ENCODE results near the gene SLC26A9. TPM values are rescaled to one million over a fixed set of nuclear protein-coding genes. Genes with fewer than 3 reads are reported as not detected.
A peak's percentile ranks its signal among the peaks of the same experiment; 100 is the strongest.
"Not testable (repeated sequence)": the region's sequence is repeated elsewhere in the genome, so short reads cannot be mapped to it uniquely, and the experiment has no call there.

Gene SLC26A9
- total RNA-seq, 1 experiment from 2014 or later = not detected

DNA sequence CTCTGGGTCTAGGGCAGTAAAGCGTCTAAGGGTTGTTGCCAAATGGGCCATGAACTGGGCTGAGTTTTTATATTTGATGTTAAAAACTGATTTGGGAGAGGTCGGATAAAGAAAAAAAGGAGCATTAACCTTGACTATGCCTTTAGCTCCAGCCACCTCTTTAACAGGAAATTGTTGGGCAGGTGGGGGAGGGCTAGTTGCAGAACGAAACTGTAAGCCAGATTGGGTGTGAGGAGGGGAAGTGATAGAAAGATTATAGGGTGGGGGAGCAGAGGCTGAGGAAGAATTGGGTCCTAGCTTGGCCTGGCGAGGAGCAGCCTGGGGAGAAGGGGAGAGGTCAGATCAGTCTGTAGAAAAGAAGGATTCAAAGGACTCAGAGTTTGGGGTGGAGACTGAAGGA is 54.2 kb downstream of the SLC26A9 start:
- intact Hi-C loops (cut with micrococcal nuclease); POLR2A ChIA-PET (ENCODE audit: unreplicated experiment); H3K27me3 ChIP-seq (ENCODE audit: low read length); H3K79me2 ChIP-seq (ENCODE audit: low read length); H3K9me2 ChIP-seq (replicated peaks; ENCODE audit: low read length); H3K36me3 ChIP-seq (ENCODE audit: low read depth, low read length); DNase-seq; H3K9ac ChIP-seq (ENCODE audit: low read length); H3K4me3 ChIP-seq (ENCODE audit: low read length); H3K9me3 ChIP-seq (ENCODE audit: low read length); H4K20me1 ChIP-seq (ENCODE audit: low read length); CTCF ChIA-PET; ATAC-seq; H3K27ac ChIP-seq (ENCODE audit: low read length); H3F3A ChIP-seq (ENCODE audit: low read length, unreplicated experiment); H2AFZ ChIP-seq (ENCODE audit: low read length); BruUV-seq (replicated peaks): not testable (repeated sequence)
- peaks cover 16% of the 10 kb centered on the region for H3K4me1 ChIP-seq (ENCODE audit: insufficient read depth, low read length)
- H3K4me2 ChIP-seq (ENCODE audit: low read length) = peak overlapping the region; percentile 33; the same call in 1 of the 2 replicates

DNA sequence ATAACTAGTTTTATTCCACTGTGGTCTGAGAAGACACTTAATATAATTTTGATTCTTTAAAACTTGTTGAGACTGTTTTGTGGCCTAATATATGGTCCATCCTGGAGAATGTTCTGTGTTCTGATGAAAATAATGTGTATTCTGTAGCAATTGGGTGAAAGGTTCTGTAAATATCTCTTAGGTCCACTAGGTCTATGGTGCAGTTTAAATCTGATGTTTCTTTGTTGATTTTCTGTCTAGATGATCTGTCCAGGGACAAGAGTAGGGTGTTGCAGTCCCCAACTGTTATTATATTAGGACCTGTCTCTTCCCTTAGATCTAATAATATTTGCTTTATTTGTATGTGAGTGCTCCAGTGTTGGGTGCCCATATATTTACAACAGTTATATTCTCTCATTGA is 59.5 kb downstream of the SLC26A9 start:
- peaks cover under 1% of the 10 kb centered on the region; the same call in 1 of the 2 replicates for H3K4me1 ChIP-seq (ENCODE audit: insufficient read depth, low read length)
- no peak for DNase-seq
- CTCF ChIA-PET = no interaction called here
- H2AFZ ChIP-seq (ENCODE audit: low read length) = no peak overlapping the region
- no peaks in the 10 kb centered on the region for H3K79me2 ChIP-seq (ENCODE audit: low read length)
- no peak for TF ChIP-seq EZH2 (IDR thresholded peaks at IDR 0.05; ENCODE audit: low read length, unreplicated experiment)
- TF ChIP-seq EZH2phosphoT487 (IDR thresholded peaks at IDR 0.05; ENCODE audit: borderline replicate concordance, low read length) = no peak
- TF ChIP-seq, protein P1, sequence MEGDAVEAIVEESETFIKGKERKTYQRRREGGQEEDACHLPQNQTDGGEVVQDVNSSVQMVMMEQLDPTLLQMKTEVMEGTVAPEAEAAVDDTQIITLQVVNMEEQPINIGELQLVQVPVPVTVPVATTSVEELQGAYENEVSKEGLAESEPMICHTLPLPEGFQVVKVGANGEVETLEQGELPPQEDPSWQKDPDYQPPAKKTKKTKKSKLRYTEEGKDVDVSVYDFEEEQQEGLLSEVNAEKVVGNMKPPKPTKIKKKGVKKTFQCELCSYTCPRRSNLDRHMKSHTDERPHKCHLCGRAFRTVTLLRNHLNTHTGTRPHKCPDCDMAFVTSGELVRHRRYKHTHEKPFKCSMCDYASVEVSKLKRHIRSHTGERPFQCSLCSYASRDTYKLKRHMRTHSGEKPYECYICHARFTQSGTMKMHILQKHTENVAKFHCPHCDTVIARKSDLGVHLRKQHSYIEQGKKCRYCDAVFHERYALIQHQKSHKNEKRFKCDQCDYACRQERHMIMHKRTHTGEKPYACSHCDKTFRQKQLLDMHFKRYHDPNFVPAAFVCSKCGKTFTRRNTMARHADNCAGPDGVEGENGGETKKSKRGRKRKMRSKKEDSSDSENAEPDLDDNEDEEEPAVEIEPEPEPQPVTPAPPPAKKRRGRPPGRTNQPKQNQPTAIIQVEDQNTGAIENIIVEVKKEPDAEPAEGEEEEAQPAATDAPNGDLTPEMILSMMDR (conservative IDR thresholded peaks at IDR 0.05; ENCODE audit: low read depth, low read length) = no peak
- H3K27ac ChIP-seq (ENCODE audit: low read length) = no peak overlapping the region
- H3K36me3 ChIP-seq (ENCODE audit: low read depth, low read length) = no peaks in the 10 kb centered on the region
- H3K27me3 ChIP-seq (ENCODE audit: low read length) = no peaks in the 10 kb centered on the region
- intact Hi-C loops (cut with micrococcal nuclease) = no loop called here
- no peaks in the 10 kb centered on the region for H3F3A ChIP-seq (ENCODE audit: low read length, unreplicated experiment)
- no TSS peak for BruUV-seq (replicated peaks)
- H3K9me2 ChIP-seq (replicated peaks; ENCODE audit: low read length) = no peaks in the 10 kb centered on the region
- no peak overlapping the region for H3K4me3 ChIP-seq (ENCODE audit: low read length)
- H3K4me2 ChIP-seq (ENCODE audit: low read length) = no peak overlapping the region
- no peaks in the 10 kb centered on the region for H3K9me3 ChIP-seq (ENCODE audit: low read length)
- no peak for ATAC-seq
- POLR2A ChIA-PET (ENCODE audit: unreplicated experiment) = no interaction called here
- no peaks in the 10 kb centered on the region for H4K20me1 ChIP-seq (ENCODE audit: low read length)
- no peak overlapping the region for H3K9ac ChIP-seq (ENCODE audit: low read length)

DNA sequence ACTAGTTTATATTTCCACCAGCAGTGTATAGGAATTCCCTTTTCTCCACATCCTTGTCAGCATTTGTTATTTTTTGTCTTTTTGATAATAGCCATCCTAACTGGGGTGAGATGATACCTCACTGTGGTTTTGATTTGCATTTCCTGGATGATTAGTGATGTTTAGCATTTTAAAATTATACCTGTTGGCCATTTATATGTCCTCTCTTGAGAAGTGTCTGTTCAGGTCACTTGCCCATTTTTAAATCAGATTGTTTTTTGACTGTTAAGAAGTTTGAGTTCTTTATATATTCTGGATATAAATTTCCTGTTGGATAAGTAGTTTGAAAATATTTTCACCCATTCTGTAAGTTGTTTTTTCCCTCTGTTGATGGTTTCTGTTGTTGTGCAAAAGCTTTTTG is 62.3 kb downstream of the SLC26A9 start:
- no peaks in the 10 kb centered on the region for H3K27me3 ChIP-seq (ENCODE audit: low read length)
- no peaks in the 10 kb centered on the region for H3K4me1 ChIP-seq (ENCODE audit: insufficient read depth, low read length)
- no peaks in the 10 kb centered on the region for H4K20me1 ChIP-seq (ENCODE audit: low read length)
- H3K79me2 ChIP-seq (ENCODE audit: low read length) = no peaks in the 10 kb centered on the region
- no peak overlapping the region for H3K27ac ChIP-seq (ENCODE audit: low read length)
- H3K4me2 ChIP-seq (ENCODE audit: low read length) = no peak overlapping the region
- ATAC-seq = no peak
- no peaks in the 10 kb centered on the region for H3K36me3 ChIP-seq (ENCODE audit: low read depth, low read length)
- no TSS peak for BruUV-seq (replicated peaks)
- H3K9me3 ChIP-seq (ENCODE audit: low read length) = no peaks in the 10 kb centered on the region
- no peak overlapping the region for H3K4me3 ChIP-seq (ENCODE audit: low read length)
- H3K9ac ChIP-seq (ENCODE audit: low read length) = no peak overlapping the region
- no peak for TF ChIP-seq EZH2phosphoT487 (IDR thresholded peaks at IDR 0.05; ENCODE audit: borderline replicate concordance, low read length)
- TF ChIP-seq EZH2 (IDR thresholded peaks at IDR 0.05; ENCODE audit: low read length, unreplicated experiment) = no peak
- TF ChIP-seq, protein P1 (conservative IDR thresholded peaks at IDR 0.05; ENCODE audit: low read depth, low read length) = no peak
- H3F3A ChIP-seq (ENCODE audit: low read length, unreplicated experiment) = no peaks in the 10 kb centered on the region
- no peaks in the 10 kb centered on the region for H3K9me2 ChIP-seq (replicated peaks; ENCODE audit: low read length)
- ChIA-PET POLR2A (ENCODE audit: unreplicated experiment) (no interaction called here), CTCF (no interaction called here)
- intact Hi-C loops (cut with micrococcal nuclease) = no loop called here
- no peak for DNase-seq
- H2AFZ ChIP-seq (ENCODE audit: low read length) = no peak overlapping the region
